HepG2 (cell line): Measurements from ENCODE around the gene TMEM223. TPM values are rescaled to one million over a fixed set of nuclear protein-coding genes. Genes with fewer than 3 reads are reported as not detected.

Experiments
- CEBPZ ChIP-seq: IDR thresholded peaks from 2 replicates; pipeline ENCODE4 v1.6.1; 2012; ENCODE audit warnings: low read length, improper control_type of control experiment
- PCBP1 ChIP-seq: fragments of 200-400 bp; formaldehyde crosslinking; IDR thresholded peaks from 2 replicates; pipeline ENCODE4 v1.6.1; 2017; ENCODE audit warnings: mild to moderate bottlenecking, low read depth, low read length, borderline replicate concordance
- POLR2A ChIP-seq, 2 experiments: IDR thresholded peaks; 2 replicates each; pipeline ENCODE4 v1.6.1; 2011; ENCODE audit warnings: low read depth in 2 of 2, low read length in 2 of 2, mild to moderate bottlenecking in 1 of 2, moderate library complexity in 1 of 2; ENCODE audit not compliant: insufficient read depth in 1 of 2
- REXO4 ChIP-seq: sonication (generic); formaldehyde crosslinking; IDR thresholded peaks from 2 replicates; pipeline ENCODE4 v1.8.0; 2022; ENCODE audit warnings: missing genetic modification reagents, mild to moderate bottlenecking, borderline replicate concordance
- SP1 ChIP-seq, 2 experiments: fragments of 450-650 bp in 1 of 2; sonication (generic) in 1 of 2; formaldehyde crosslinking in 1 of 2; IDR thresholded peaks; 2 replicates each; pipeline versions ENCODE4 v1.4.0 to v1.6.1; 2016 to 2020; ENCODE audit warnings: missing genetic modification reagents in 1 of 2
- ZFP1 ChIP-seq: IDR thresholded peaks from 2 replicates; pipeline ENCODE4 v1.6.1; 2016
- ZNF263 ChIP-seq: sonication (generic); formaldehyde crosslinking; IDR thresholded peaks from 2 replicates; pipeline ENCODE4 v1.4.0; 2020; ENCODE audit warnings: missing genetic modification reagents
- ZNF318 ChIP-seq: sonication (generic); formaldehyde crosslinking; IDR thresholded peaks from 2 replicates; pipeline ENCODE4 v1.4.0; 2020; ENCODE audit warnings: mild to moderate bottlenecking, missing genetic modification reagents
- polyA plus RNA-seq, 8 experiments: library from polyadenylated mRNA; depleted of rRNA in 3 of 8; stranded (reverse) in 7 of 8; unstranded in 1 of 8; fragments of >200 nt; fragmentation: Illumina TruSeq in 4 of 8; extraction: Trizol in 4 of 8; gene quantifications; 2 replicates each; pipeline versions ENCODE4 v1.2.1 to v1.2.3, GENCODE V29; 2011 to 2016; ENCODE audit warnings: low read depth in 4 of 8, missing spikeins in 1 of 8, mixed read lengths in 1 of 8; ENCODE audit not compliant: insufficient read depth in 1 of 8
- total RNA-seq, 5 experiments: library from RNA; depleted of rRNA; stranded (reverse); fragments of >200 nt; fragmentation: Illumina TruSeq; extraction: Trizol; gene quantifications; 2 replicates each; pipeline ENCODE4 v1.2.3, GENCODE V29; 2016; ENCODE audit warnings: low read depth in 1 of 5
- TF ChIP-seq, protein P1 (sequence below): sonication (generic); formaldehyde crosslinking; IDR thresholded peaks from 2 replicates; pipeline ENCODE4 v1.4.0; 2020; ENCODE audit warnings: missing genetic modification reagents
- TF ChIP-seq, protein P2 (sequence below): sonication (generic); formaldehyde crosslinking; IDR thresholded peaks from 2 replicates; pipeline ENCODE4 v1.4.0; 2020; ENCODE audit warnings: mild to moderate bottlenecking, low read depth, missing genetic modification reagents

The TMEM223 gene
- total and polyA plus RNA-seq, 2 of the 13 experiments (the other 11 are each of a cell fraction or from before 2014, with no cell fraction given), result 19.5 to 24.9 TPM

- TF ChIP-seq, protein P1, sequence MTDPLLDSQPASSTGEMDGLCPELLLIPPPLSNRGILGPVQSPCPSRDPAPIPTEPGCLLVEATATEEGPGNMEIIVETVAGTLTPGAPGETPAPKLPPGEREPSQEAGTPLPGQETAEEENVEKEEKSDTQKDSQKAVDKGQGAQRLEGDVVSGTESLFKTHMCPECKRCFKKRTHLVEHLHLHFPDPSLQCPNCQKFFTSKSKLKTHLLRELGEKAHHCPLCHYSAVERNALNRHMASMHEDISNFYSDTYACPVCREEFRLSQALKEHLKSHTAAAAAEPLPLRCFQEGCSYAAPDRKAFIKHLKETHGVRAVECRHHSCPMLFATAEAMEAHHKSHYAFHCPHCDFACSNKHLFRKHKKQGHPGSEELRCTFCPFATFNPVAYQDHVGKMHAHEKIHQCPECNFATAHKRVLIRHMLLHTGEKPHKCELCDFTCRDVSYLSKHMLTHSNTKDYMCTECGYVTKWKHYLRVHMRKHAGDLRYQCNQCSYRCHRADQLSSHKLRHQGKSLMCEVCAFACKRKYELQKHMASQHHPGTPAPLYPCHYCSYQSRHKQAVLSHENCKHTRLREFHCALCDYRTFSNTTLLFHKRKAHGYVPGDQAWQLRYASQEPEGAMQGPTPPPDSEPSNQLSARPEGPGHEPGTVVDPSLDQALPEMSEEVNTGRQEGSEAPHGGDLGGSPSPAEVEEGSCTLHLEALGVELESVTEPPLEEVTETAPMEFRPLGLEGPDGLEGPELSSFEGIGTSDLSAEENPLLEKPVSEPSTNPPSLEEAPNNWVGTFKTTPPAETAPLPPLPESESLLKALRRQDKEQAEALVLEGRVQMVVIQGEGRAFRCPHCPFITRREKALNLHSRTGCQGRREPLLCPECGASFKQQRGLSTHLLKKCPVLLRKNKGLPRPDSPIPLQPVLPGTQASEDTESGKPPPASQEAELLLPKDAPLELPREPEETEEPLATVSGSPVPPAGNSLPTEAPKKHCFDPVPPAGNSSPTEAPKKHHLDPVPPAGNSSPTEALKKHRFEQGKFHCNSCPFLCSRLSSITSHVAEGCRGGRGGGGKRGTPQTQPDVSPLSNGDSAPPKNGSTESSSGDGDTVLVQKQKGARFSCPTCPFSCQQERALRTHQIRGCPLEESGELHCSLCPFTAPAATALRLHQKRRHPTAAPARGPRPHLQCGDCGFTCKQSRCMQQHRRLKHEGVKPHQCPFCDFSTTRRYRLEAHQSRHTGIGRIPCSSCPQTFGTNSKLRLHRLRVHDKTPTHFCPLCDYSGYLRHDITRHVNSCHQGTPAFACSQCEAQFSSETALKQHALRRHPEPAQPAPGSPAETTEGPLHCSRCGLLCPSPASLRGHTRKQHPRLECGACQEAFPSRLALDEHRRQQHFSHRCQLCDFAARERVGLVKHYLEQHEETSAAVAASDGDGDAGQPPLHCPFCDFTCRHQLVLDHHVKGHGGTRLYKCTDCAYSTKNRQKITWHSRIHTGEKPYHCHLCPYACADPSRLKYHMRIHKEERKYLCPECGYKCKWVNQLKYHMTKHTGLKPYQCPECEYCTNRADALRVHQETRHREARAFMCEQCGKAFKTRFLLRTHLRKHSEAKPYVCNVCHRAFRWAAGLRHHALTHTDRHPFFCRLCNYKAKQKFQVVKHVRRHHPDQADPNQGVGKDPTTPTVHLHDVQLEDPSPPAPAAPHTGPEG (CRISPR knock-in tag), result no peak
- TF ChIP-seq ZFP1 (CRISPR knock-in tag), result no peak
- no peak for TF ChIP-seq REXO4
- 0 out of 4 replicates have a peak, but pooled peaks of 1 of the 2 experiments have one; percentile 0 for TF ChIP-seq POLR2A (IDR thresholded peaks at IDR 0.05; ENCODE audit: insufficient read depth in 1 of 2, low read depth in 2 of 2, low read length in 2 of 2)
- no peak for TF ChIP-seq SP1 (IDR thresholded peaks at IDR 0.05)
- TF ChIP-seq SP1 (CRISPR knock-in tag; IDR thresholded peaks at IDR 0.05), result no peak
- TF ChIP-seq CEBPZ, result no peak
- TF ChIP-seq ZNF263 (CRISPR knock-in tag), result no peak
- no peak for TF ChIP-seq ZNF318
- TF ChIP-seq, protein P2, sequence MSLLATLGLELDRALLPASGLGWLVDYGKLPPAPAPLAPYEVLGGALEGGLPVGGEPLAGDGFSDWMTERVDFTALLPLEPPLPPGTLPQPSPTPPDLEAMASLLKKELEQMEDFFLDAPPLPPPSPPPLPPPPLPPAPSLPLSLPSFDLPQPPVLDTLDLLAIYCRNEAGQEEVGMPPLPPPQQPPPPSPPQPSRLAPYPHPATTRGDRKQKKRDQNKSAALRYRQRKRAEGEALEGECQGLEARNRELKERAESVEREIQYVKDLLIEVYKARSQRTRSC (CRISPR knock-in tag), result 0 out of 2 replicates have a peak, but pooled peaks have one; percentile 32
- 0 out of 2 replicates have a peak, but pooled peaks have one; percentile 38 for TF ChIP-seq PCBP1
These were observed 39.2 kb upstream of the TMEM223 start (continued) for GRCh38 chr11:62830904-62831519.
